Nephron progenitor cell (in vitro differentiated cells): ENCODE results near the gene MLN.

Source experiments
- DNase-seq: peaks from one replicate; pipeline ENCODE4 v3.0.0; 2021
- H3K27ac Mint-ChIP-seq: 2 replicates; pipeline ENCODE4 v1.8.0; 2021; ENCODE audit warnings: mild to moderate bottlenecking, moderate library complexity, mixed read lengths
- H3K27me3 Mint-ChIP-seq: 2 replicates; pipeline ENCODE4 v1.8.0; 2021; ENCODE audit warnings: mild to moderate bottlenecking, low read depth, mixed read lengths; ENCODE audit not compliant: poor library complexity
- H3K36me3 Mint-ChIP-seq: 2 replicates; pipeline ENCODE4 v1.8.0; 2021; ENCODE audit warnings: low read depth, mixed read lengths
- H3K4me1 Mint-ChIP-seq: 2 replicates; pipeline ENCODE4 v1.8.0; 2021; ENCODE audit warnings: mixed read lengths
- H3K4me3 Mint-ChIP-seq: 2 replicates; pipeline ENCODE4 v1.8.0; 2021; ENCODE audit warnings: mild to moderate bottlenecking, moderate library complexity, mixed read lengths
- H3K9me3 Mint-ChIP-seq: 2 replicates; pipeline ENCODE4 v1.8.0; 2021; ENCODE audit warnings: mild to moderate bottlenecking, moderate library complexity, mixed read lengths
- TF ChIP-seq, protein P1 (sequence below): fragments of 200-600 bp; sonication (generic); IDR thresholded peaks from 2 replicates; pipeline ENCODE4 v1.5.0; 2021; ENCODE audit warnings: antibody characterized with exemption

The MLN gene

GRCh38 chr6:33803571-33804053 is at the start of gene MLN:
Gene MLN, minus strand, starts transcription at chr6:33804003. Its CDS starts 2,840 bp downstream, at chr6:33801163.
- Mint-ChIP-seq H3K36me3 (no peaks in the 10 kb centered on the region), H3K27ac (no peak within 1 kb of the TSS), H3K4me3 (no peak within 1 kb of the TSS), H3K4me1 (peaks cover 60% of the 10 kb centered on the region), H3K27me3 (peaks cover 40% of the 10 kb centered on the region), H3K9me3 (no peaks in the 10 kb centered on the region)
- TF ChIP-seq, protein P1, sequence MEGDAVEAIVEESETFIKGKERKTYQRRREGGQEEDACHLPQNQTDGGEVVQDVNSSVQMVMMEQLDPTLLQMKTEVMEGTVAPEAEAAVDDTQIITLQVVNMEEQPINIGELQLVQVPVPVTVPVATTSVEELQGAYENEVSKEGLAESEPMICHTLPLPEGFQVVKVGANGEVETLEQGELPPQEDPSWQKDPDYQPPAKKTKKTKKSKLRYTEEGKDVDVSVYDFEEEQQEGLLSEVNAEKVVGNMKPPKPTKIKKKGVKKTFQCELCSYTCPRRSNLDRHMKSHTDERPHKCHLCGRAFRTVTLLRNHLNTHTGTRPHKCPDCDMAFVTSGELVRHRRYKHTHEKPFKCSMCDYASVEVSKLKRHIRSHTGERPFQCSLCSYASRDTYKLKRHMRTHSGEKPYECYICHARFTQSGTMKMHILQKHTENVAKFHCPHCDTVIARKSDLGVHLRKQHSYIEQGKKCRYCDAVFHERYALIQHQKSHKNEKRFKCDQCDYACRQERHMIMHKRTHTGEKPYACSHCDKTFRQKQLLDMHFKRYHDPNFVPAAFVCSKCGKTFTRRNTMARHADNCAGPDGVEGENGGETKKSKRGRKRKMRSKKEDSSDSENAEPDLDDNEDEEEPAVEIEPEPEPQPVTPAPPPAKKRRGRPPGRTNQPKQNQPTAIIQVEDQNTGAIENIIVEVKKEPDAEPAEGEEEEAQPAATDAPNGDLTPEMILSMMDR = no peak
- DNase-seq = no peak

DNA sequence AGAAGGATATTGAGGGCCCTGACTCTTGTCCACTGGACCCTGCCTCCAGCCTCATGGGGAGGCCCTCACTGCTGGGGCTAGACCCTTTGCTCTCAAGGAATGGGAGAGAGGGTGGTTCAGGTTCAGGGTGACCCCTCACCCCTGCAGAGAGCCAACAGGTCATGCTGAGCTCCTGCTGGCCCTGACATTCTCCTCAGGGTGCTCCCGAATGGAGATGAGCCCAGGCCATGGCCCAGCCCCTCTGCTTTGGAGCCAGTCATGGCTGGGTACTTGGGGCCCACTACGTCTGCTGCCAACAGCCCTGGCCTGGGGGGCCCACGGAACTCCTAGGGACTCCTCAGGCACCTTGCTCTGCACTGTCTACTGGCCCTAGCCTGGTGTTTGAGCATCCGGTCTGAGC is 49.2 kb upstream of the MLN start:
- Mint-ChIP-seq H3K36me3 (no peaks in the 10 kb centered on the region), H3K4me3 (no peak overlapping the region), H3K27me3 (peaks cover 16% of the 10 kb centered on the region), H3K4me1 (peaks cover 58% of the 10 kb centered on the region), H3K27ac (no peak overlapping the region), H3K9me3 (no peaks in the 10 kb centered on the region)
- no peak for DNase-seq
- TF ChIP-seq, protein P1 = no peak

DNA sequence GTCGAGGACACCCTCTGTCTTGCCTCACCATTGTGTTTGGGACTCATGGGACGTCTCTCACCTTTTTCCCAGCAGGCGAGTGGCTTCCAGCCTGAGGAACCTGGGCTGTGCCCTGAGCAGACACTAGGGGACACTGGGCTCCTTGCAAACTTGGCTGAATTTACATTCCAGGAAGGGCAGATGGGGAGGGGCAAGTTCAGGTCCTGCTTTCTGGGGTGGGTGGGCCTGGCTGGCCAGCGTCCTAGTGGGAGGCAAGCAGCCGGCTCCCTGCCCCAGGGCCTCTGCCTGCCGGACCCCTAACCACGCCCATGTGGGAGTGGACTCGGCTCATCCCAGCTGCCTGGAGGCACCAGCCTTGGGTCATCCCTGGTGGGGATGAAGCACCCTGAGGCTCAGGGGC is 48.2 kb upstream of the MLN start:
- Mint-ChIP-seq H3K4me3 (no peak overlapping the region), H3K36me3 (no peaks in the 10 kb centered on the region), H3K27ac (no peak overlapping the region), H3K9me3 (no peaks in the 10 kb centered on the region), H3K4me1 (peaks cover 60% of the 10 kb centered on the region), H3K27me3 (peaks cover 13% of the 10 kb centered on the region)
- TF ChIP-seq, protein P1 = peak; percentile 57
- peak; percentile 75 for DNase-seq

- Mint-ChIP-seq H3K27ac (no peak overlapping the region), H3K4me3 (no peak overlapping the region), H3K9me3 (no peaks in the 10 kb centered on the region), H3K36me3 (no peaks in the 10 kb centered on the region), H3K4me1 (peaks cover 60% of the 10 kb centered on the region), H3K27me3 (peaks cover 16% of the 10 kb centered on the region)
- TF ChIP-seq, protein P1 = no peak
- DNase-seq = no peak
Measured at GRCh38 chr6:33850869-33851541, 47.2 kb upstream of the MLN start.

DNA sequence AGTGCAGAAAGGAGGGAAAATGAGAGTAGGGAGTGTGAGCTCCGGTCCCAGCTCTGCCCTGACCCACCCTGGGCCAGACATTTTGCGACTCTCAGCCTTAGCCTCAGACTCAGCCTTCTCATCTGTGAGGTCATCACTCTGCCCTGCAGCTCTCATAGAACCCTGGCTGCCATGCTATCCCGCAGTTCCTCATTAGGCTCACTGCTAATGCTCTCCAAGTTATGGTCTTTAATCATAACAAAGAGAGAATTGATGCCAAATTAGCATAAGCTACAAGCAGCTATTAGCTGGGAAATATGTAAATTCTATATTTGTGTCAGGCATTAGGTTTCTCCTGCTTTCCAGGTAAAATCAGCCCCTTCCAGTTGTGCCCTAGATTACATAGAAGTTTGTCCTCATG is 46.5 kb upstream of the MLN start:
- H3K27me3 Mint-ChIP-seq = peaks cover 12% of the 10 kb centered on the region
- H3K4me3 Mint-ChIP-seq = no peak overlapping the region
- no peaks in the 10 kb centered on the region for H3K9me3 Mint-ChIP-seq
- no peaks in the 10 kb centered on the region for H3K36me3 Mint-ChIP-seq
- H3K27ac Mint-ChIP-seq = no peak overlapping the region
- DNase-seq = no peak
- peaks cover 53% of the 10 kb centered on the region for H3K4me1 Mint-ChIP-seq
- TF ChIP-seq, protein P1 = no peak

- Mint-ChIP-seq H3K27ac (no peak overlapping the region), H3K9me3 (no peaks in the 10 kb centered on the region)
Measured at GRCh38 chr6:33849500-33850075, 45.8 kb upstream of the MLN start.

More at GRCh38 chr6:33849500-33850075, 45.8 kb upstream of the MLN start:
- no peaks in the 10 kb centered on the region for H3K36me3 Mint-ChIP-seq
- TF ChIP-seq, protein P1 = no peak
- peaks cover 51% of the 10 kb centered on the region for H3K4me1 Mint-ChIP-seq
- peaks cover 11% of the 10 kb centered on the region for H3K27me3 Mint-ChIP-seq
- no peak for DNase-seq
- no peak overlapping the region for H3K4me3 Mint-ChIP-seq
